WTC11 (cell line): ENCODE measurements around the gene POU3F1. TPM values are rescaled to one million over a fixed set of nuclear protein-coding genes. Genes with fewer than 3 reads are reported as not detected.
A peak's percentile ranks its signal among the peaks of the same experiment; 100 is the strongest.

Source experiments
- ATF6 ChIP-seq: sonication (generic); formaldehyde crosslinking; IDR thresholded peaks from 2 replicates; pipeline ENCODE4 v1.8.1; 2023; ENCODE audit warnings: mild to moderate bottlenecking, missing genetic modification reagents
- CBFB ChIP-seq: sonication (generic); formaldehyde crosslinking; IDR thresholded peaks from 2 replicates; pipeline ENCODE4 v1.8.1; 2022; ENCODE audit warnings: mild to moderate bottlenecking, low read depth, missing genetic modification reagents
- CREB1 ChIP-seq: sonication (generic); formaldehyde crosslinking; IDR thresholded peaks from 2 replicates; pipeline ENCODE4 v1.8.0; 2023; ENCODE audit warnings: mild to moderate bottlenecking, missing genetic modification reagents
- CTCF ChIP-seq: fragments of 200-600 bp; IDR thresholded peaks from 2 replicates; pipeline ENCODE4 v1.8.0; 2022; ENCODE audit warnings: antibody characterized with exemption
- FOXJ3 ChIP-seq: sonication (generic); formaldehyde crosslinking; IDR thresholded peaks from 2 replicates; pipeline ENCODE4 v1.9.0; 2021; ENCODE audit warnings: missing genetic modification reagents, mild to moderate bottlenecking, borderline replicate concordance
- FOXK1 ChIP-seq: sonication (generic); formaldehyde crosslinking; IDR thresholded peaks from 2 replicates; pipeline ENCODE4 v1.8.0; 2022; ENCODE audit warnings: mild to moderate bottlenecking, moderate library complexity, missing genetic modification reagents
- IRF2 ChIP-seq: sonication (generic); formaldehyde crosslinking; IDR thresholded peaks from 2 replicates; pipeline ENCODE4 v1.8.0; 2022; ENCODE audit warnings: low read depth, missing genetic modification reagents, borderline replicate concordance
- NR3C1 ChIP-seq: sonication (generic); formaldehyde crosslinking; conservative IDR thresholded peaks from 2 replicates; pipeline ENCODE4 v1.8.1; 2023; ENCODE audit warnings: low read depth, mild to moderate bottlenecking, missing genetic modification reagents
- RELA ChIP-seq: sonication (generic); formaldehyde crosslinking; IDR thresholded peaks from 2 replicates; pipeline ENCODE4 v1.8.1; 2022; ENCODE audit warnings: missing genetic modification reagents, mild to moderate bottlenecking, borderline replicate concordance
- TEAD4 ChIP-seq: sonication (generic); formaldehyde crosslinking; IDR thresholded peaks from 2 replicates; pipeline ENCODE4 v1.8.0; 2022; ENCODE audit warnings: mild to moderate bottlenecking, missing genetic modification reagents
- TP53 ChIP-seq: sonication (generic); formaldehyde crosslinking; IDR thresholded peaks from 2 replicates; pipeline ENCODE4 v1.8.1; 2023; ENCODE audit warnings: mild to moderate bottlenecking, missing genetic modification reagents
- ZNF121 ChIP-seq: sonication (generic); formaldehyde crosslinking; IDR thresholded peaks from 2 replicates; pipeline ENCODE4 v1.8.0; 2023; ENCODE audit warnings: missing genetic modification reagents
- ZNF219 ChIP-seq: sonication (generic); formaldehyde crosslinking; IDR thresholded peaks from 2 replicates; pipeline ENCODE4 v1.8.0; 2023; ENCODE audit warnings: missing genetic modification reagents, mild to moderate bottlenecking, borderline replicate concordance
- ZNF232 ChIP-seq: sonication (generic); formaldehyde crosslinking; IDR thresholded peaks from 2 replicates; pipeline ENCODE4 v1.8.0; 2022; ENCODE audit warnings: mild to moderate bottlenecking, missing genetic modification reagents
- ZNF263 ChIP-seq: sonication (generic); formaldehyde crosslinking; IDR thresholded peaks from 2 replicates; pipeline ENCODE4 v1.8.1; 2022; ENCODE audit warnings: low read depth, mild to moderate bottlenecking, moderate library complexity, missing genetic modification reagents
- ZNF396 ChIP-seq: fragments of 250-450 bp; sonication (Bioruptor Pico); IDR thresholded peaks from 2 replicates; pipeline ENCODE4 v1.8.0; 2021; ENCODE audit warnings: mild to moderate bottlenecking, moderate library complexity, borderline replicate concordance
- ZNF671 ChIP-seq: fragments of 250-450 bp; sonication (Bioruptor Pico); IDR thresholded peaks from 2 replicates; pipeline ENCODE4 v1.8.0; 2021; ENCODE audit warnings: mild to moderate bottlenecking
- total RNA-seq: library from RNA; stranded (reverse); gene quantifications from 3 replicates; pipeline ENCODE4 v1.2.3, GENCODE V29; 2021
- TF ChIP-seq, protein P1 (sequence below): sonication (generic); formaldehyde crosslinking; IDR thresholded peaks from 2 replicates; pipeline ENCODE4 v1.8.1; 2022; ENCODE audit warnings: low read depth, mild to moderate bottlenecking, moderate library complexity, missing genetic modification reagents, borderline replicate concordance
- TF ChIP-seq, protein P2 (sequence below): sonication (generic); formaldehyde crosslinking; IDR thresholded peaks from 2 replicates; pipeline ENCODE4 v1.8.0; 2022; ENCODE audit warnings: mild to moderate bottlenecking, missing genetic modification reagents
- TF ChIP-seq, protein P3 (sequence below): sonication (generic); formaldehyde crosslinking; IDR thresholded peaks from 2 replicates; pipeline ENCODE4 v1.8.1; 2023; ENCODE audit warnings: mild to moderate bottlenecking, moderate library complexity, missing genetic modification reagents
- TF ChIP-seq, protein P4 (sequence below): sonication (generic); formaldehyde crosslinking; IDR thresholded peaks from 2 replicates; pipeline ENCODE4 v1.8.1; 2023; ENCODE audit warnings: mild to moderate bottlenecking, missing genetic modification reagents, borderline replicate concordance
- TF ChIP-seq, protein P5 (sequence below): sonication (generic); formaldehyde crosslinking; IDR thresholded peaks from 2 replicates; pipeline ENCODE4 v1.8.0; 2022; ENCODE audit warnings: mild to moderate bottlenecking, missing genetic modification reagents

The POU3F1 gene
- total RNA-seq, 1 experiment from 2014 or later, result 18.9 TPM

DNA sequence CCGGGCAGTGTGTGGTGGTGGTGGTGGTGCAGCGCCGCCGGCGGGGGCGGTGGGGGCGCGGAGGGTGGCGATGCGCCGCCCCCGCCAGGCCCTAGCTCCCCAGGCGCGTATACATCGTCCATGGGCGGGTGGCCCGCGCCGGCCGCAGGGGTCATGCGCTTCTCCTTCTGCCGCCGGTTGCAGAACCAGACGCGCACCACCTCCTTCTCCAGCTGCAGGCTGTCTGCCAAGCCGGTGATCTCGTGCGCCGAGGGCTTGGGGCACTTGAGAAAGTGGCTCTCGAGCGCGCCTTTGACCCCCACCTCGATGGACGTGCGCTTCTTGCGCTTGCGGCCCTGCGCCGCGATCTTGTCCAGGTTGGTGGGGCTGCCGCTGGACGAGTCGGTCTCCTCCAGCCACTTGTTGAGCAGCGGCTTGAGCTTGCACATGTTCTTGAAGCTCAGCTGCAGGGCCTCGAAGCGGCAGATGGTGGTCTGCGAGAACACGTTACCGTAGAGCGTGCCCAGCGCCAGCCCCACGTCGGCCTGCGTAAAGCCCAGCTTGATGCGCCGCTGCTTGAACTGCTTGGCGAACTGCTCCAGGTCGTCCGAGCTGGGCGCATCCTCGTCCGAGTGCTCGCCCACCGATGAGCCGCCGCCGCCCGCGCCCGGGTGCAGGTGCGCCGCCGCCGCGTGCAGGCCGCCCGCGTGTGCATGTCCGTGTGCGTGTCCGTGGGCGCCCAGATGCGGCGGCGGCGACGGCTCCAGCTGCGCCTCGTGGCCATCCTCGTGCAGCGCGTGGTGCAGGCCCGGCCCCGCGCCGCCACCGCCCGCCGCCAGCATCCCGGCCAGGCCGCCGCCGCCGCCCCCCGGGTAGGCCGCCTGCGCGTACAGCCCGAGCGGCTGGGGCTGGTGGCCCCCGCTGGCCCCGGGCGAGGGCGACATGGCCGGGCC, 926 bp downstream of the POU3F1 start (continued):
- TF ChIP-seq, protein P1, sequence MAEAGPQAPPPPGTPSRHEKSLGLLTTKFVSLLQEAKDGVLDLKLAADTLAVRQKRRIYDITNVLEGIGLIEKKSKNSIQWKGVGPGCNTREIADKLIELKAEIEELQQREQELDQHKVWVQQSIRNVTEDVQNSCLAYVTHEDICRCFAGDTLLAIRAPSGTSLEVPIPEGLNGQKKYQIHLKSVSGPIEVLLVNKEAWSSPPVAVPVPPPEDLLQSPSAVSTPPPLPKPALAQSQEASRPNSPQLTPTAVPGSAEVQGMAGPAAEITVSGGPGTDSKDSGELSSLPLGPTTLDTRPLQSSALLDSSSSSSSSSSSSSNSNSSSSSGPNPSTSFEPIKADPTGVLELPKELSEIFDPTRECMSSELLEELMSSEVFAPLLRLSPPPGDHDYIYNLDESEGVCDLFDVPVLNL (CRISPR knock-in tag), result peak; percentile 79
- TF ChIP-seq, protein P2, sequence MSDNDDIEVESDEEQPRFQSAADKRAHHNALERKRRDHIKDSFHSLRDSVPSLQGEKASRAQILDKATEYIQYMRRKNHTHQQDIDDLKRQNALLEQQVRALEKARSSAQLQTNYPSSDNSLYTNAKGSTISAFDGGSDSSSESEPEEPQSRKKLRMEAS (CRISPR knock-in tag), result peak; percentile 98
- no peak for TF ChIP-seq FOXJ3 (CRISPR knock-in tag)
- TF ChIP-seq ZNF263 (CRISPR knock-in tag), result no peak
- TF ChIP-seq ATF6 (CRISPR knock-in tag), result no peak
- TF ChIP-seq TP53 (CRISPR knock-in tag), result peak; percentile 82
- TF ChIP-seq ZNF232 (CRISPR knock-in tag), result peak; percentile 75; the same call in 1 of the 2 replicates
- peak; percentile 54; the same call in 1 of the 2 replicates for TF ChIP-seq CREB1
- TF ChIP-seq ZNF671 (CRISPR knock-in tag), result no peak
- TF ChIP-seq IRF2 (CRISPR knock-in tag), result 0 out of 2 replicates have a peak, but pooled peaks have one; percentile 69
- no peak for TF ChIP-seq CTCF
- TF ChIP-seq CBFB (CRISPR knock-in tag), result no peak
- TF ChIP-seq, protein P3, sequence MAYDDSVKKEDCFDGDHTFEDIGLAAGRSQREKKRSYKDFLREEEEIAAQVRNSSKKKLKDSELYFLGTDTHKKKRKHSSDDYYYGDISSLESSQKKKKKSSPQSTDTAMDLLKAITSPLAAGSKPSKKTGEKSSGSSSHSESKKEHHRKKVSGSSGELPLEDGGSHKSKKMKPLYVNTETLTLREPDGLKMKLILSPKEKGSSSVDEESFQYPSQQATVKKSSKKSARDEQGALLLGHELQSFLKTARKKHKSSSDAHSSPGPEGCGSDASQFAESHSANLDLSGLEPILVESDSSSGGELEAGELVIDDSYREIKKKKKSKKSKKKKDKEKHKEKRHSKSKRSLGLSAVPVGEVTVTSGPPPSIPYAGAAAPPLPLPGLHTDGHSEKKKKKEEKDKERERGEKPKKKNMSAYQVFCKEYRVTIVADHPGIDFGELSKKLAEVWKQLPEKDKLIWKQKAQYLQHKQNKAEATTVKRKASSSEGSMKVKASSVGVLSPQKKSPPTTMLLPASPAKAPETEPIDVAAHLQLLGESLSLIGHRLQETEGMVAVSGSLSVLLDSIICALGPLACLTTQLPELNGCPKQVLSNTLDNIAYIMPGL (CRISPR knock-in tag), result peak; percentile 42; the same call in 1 of the 2 replicates
- peak; percentile 73 for TF ChIP-seq ZNF121 (CRISPR knock-in tag)
- TF ChIP-seq NR3C1 (CRISPR knock-in tag), result no peak
- peak; percentile 62 for TF ChIP-seq RELA (CRISPR knock-in tag)
- TF ChIP-seq, protein P4, sequence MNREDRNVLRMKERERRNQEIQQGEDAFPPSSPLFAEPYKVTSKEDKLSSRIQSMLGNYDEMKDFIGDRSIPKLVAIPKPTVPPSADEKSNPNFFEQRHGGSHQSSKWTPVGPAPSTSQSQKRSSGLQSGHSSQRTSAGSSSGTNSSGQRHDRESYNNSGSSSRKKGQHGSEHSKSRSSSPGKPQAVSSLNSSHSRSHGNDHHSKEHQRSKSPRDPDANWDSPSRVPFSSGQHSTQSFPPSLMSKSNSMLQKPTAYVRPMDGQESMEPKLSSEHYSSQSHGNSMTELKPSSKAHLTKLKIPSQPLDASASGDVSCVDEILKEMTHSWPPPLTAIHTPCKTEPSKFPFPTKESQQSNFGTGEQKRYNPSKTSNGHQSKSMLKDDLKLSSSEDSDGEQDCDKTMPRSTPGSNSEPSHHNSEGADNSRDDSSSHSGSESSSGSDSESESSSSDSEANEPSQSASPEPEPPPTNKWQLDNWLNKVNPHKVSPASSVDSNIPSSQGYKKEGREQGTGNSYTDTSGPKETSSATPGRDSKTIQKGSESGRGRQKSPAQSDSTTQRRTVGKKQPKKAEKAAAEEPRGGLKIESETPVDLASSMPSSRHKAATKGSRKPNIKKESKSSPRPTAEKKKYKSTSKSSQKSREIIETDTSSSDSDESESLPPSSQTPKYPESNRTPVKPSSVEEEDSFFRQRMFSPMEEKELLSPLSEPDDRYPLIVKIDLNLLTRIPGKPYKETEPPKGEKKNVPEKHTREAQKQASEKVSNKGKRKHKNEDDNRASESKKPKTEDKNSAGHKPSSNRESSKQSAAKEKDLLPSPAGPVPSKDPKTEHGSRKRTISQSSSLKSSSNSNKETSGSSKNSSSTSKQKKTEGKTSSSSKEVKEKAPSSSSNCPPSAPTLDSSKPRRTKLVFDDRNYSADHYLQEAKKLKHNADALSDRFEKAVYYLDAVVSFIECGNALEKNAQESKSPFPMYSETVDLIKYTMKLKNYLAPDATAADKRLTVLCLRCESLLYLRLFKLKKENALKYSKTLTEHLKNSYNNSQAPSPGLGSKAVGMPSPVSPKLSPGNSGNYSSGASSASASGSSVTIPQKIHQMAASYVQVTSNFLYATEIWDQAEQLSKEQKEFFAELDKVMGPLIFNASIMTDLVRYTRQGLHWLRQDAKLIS (CRISPR knock-in tag), result no peak
- TF ChIP-seq ZNF219, result peak; percentile 87
- TF ChIP-seq ZNF396 (CRISPR knock-in tag), result no peak
- TF ChIP-seq TEAD4 (CRISPR knock-in tag), result peak; percentile 81; the same call in 1 of the 2 replicates
- TF ChIP-seq, protein P5, sequence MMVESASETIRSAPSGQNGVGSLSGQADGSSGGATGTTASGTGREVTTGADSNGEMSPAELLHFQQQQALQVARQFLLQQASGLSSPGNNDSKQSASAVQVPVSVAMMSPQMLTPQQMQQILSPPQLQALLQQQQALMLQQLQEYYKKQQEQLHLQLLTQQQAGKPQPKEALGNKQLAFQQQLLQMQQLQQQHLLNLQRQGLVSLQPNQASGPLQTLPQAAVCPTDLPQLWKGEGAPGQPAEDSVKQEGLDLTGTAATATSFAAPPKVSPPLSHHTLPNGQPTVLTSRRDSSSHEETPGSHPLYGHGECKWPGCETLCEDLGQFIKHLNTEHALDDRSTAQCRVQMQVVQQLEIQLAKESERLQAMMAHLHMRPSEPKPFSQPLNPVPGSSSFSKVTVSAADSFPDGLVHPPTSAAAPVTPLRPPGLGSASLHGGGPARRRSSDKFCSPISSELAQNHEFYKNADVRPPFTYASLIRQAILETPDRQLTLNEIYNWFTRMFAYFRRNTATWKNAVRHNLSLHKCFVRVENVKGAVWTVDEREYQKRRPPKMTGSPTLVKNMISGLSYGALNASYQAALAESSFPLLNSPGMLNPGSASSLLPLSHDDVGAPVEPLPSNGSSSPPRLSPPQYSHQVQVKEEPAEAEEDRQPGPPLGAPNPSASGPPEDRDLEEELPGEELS, result peak; percentile 81
- peak; percentile 87 for TF ChIP-seq FOXK1 (CRISPR knock-in tag)
